DMS153 treated with DMSO at 0.1 percent for 48 hours (cell line): ENCODE measurements around the gene ADARB2.

ENCODE experiments used
- DNase-seq: peaks from one replicate; lab custom pipeline; 2025; ENCODE audit not compliant: unreplicated experiment; lab: John Stamatoyannopoulos, UW

The ADARB2 gene

DNA sequence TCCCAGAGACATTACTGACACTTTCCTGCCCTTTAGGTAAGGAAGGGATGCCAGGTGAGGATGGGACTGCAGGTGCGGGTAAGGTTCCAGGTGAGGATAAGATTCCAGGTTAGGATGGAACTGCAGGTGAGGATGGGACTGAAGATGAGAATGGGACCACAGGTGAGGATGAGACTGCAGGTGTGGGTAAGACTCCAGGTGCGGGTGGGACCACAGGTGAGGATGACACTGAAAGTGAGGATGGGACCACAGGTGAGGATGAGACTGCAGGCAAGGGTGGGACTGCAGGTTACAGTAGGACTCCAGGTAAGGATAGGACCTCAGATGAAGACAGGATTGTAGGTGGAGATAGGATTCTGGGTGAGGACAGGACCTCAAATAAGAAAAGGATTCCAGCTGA lies 358.9 kb downstream of the ADARB2 start:
- DNase-seq, result no peak

DNA sequence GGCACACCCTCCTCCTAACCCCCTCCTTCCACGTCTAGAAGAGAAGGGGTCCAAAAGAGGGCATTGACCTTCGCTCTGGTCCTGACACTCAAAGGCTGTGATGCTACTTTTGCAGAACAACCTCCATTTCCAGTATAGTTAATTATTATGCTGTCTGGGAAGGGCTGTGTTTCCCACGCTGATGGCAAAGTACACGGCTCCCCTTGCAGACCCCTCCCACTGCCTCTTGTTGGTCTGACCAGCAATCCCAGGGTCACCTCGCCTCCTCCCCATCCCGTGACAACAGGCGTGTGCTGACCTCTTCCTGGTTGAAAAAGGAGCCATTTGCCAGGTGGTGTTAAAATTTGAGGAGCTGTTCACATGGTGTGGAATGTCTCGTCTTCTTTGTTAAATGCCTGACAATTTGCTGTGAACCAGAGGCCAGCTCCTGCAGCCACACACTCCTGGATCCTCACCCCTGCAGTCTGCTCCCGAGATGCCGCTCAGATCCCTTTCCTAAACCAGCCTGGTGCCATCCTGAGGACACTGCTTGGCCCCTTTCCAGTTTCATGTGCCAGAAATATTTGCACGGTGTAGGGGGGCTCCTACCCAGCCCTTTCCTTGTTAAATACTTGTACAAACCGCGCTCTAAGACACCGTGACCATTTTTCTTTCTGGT lies 359.5 kb downstream of the ADARB2 start:
- no peak for DNase-seq

DNA sequence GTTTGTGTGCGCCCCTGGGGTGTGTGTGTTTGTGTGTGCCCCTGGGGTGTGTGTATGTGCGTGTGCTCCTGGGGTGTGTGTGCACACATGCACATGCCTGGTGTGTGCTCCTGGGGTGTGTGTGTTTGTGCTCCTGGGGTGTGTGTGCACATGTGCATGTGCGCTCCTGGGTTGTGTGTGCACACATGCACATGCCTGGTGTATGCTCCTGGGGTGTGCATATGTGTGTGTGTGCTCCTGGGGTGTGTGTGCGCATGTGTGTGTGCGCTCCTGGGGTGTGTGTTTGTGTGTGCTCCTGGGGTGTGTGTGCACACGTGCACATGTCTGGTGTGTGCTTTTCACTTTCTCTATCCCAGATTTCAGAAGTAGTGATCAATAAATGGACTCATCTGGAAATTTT lies 360.1 kb downstream of the ADARB2 start:
- DNase-seq, result no peak

DNA sequence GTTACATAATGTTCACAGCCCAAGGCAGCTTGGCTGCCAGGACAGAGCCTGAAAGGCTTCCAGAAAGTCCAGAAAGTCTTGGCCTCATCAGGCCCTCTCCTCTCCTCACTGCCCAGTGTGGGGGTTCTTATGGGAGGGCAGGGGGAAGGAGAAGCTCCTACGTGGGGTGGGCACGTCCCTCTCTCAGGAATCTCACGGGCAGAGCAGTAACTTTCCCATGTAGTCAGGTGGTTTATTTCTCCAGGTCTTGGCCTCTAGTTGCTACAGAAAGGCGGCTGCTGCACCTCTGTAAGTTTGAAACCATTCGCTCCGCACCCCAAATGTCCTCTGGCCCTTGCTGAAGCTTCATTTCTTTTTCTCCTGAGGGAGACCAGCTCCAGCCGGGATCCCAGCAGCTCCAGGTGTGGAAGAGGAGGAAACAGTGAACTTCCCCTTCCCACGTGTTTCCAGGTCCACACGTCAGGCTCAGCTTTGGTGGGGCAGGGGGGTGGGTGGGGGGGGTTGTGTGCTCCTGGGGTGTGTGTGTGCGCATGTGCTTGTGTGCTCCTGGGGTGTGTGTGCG lies 360.9 kb downstream of the ADARB2 start:
- no peak for DNase-seq

DNA sequence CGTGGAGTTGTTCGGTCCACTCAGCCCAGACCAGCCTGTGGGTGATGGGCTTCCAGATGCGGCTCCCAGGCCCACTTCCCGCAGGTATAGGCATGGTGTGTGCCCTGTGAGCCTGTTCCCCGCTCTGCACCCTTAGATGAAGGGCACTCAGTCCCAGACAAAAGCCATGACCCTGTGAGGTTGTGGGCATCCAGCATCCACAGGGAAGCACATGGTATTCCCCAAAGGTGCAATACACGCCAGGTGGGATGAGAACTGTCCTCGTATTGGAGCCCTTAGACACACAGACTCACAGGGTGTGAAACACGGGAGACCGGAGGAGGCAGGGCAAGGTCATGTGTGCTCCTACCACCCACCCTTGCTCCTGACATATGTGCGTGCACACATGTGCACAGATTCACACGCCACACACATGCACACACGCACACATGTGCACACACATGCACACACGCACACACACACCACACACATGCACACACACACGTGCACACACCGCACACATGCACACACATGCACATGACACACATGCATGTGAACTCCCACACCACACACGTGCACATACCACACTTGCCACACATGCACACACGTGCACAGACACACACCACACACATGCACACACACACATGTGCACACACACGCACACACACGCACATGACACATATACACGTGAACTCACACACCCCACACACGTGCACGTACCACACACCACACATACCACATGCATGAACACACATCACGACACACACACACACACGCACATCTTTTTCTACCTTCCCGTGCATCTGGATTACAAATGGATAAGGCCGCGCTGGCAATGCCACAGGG lies 361.8 kb downstream of the ADARB2 start:
- DNase-seq, result no peak

DNA sequence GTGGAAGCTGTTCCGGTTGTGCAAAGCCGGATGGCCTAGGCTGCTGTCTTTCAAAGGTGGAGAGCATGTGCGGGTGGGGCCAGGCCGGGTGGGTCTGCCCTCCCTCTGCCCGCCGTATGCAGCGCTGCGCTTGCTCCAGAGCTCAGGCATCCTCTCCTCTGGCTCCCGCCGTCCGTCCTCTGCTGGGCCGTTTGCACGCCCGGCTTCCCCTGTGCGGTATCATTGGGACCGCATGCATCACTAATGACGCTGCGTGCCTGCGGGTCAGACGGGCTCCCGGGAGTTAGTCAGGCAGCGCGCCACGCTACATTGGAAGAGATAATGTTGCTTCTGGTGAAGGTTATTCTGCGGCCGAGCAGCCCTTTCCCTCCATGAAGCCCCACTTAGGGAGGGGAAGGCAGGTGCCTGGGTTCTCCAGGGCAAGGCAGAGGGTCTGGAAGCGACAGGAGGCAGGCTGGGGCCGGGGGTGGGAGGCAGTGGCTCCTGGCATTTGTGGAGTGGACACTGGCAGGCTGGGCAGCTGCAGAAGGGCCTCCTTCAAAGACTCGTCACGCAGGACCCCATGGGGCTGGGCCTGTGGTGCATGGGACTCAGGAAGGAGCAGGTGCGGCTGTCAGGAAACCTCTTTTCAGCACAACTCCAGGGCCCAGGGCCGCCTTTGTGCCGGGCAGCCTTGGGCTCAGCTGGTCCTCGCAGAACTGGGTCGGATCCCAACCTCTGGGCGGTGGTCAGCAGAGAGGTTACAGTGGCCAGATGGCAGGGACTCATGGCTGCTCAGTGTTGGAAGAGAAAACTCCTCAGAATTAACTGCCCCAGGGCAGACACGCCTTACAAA lies 362.6 kb downstream of the ADARB2 start:
- no peak for DNase-seq

DNA sequence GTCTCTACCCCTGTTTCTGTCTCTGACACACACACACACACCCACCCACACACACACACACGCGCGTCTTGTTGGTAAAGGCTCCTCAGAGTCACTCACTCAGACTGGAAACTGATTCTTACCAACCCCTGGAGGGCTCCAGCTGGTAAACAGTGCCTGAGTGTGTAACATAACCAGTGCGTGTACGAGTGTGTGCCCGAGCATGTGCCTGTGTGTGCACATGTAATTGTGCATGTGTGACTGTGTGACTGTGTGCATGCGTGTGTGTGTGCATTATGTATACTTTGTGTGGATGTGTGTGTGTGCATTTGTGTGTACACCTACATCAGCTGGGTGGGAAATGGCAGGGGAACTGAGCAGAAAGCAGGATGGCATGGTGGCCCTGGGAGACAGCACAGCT lies 364.0 kb downstream of the ADARB2 start:
- DNase-seq, result no peak

DNA sequence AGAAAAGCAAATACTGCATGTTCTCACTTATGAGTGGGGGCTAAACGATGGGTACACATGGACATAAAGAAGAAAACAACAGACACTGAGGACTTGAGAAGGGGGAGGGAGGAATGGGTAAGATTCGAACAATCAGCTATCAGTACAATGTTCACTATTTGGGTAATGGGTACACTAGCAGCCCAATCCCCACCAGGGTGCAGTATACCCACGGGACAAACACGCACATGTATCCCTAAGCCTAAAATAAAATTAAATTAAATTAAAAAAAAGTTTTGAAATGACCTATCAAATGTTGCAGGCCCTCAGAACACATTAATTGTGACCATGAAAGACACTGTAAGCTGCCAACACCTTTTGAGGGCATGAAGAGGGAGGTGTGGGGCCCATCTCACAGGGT lies 365.1 kb downstream of the ADARB2 start:
- DNase-seq, result no peak

DNA sequence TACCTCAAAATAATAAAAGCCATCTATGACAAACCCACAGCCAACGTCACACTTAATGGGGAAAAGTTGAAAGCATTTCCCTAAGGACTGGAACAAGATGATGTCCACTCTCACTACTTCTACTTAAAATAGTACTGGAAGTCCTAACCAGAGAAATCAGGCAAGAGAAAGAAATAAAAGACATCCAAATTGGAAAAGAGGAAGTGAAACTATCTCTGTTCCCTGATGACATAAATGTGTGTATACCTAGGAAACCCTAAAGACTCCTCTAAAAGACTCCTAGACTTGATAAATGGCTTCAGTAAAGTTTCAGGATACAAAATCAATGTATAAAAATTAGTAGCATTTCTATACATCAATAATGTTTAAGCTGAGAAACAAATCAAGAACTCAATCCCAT lies 367.0 kb downstream of the ADARB2 start:
- DNase-seq, result no peak

DNA sequence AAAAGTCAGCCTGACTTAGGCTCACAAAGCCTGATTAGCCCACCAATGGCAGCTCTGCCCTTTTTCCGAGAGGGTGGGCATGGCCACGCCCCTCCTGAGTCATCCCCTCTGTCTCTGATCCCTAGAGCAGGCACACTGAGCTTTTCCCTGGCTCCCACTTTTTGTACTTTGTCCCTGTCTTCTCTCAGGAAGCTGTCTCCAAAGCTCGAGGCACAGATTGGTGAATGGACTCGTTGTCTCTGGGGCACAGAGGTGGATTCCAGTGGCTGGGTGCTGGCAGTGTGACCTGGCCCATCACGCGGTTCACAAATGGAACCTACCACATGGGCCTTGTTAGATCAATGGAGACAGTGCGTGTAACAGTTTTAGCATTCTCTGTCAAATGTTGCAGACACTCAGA lies 367.7 kb downstream of the ADARB2 start:
- DNase-seq, result no peak

DNA sequence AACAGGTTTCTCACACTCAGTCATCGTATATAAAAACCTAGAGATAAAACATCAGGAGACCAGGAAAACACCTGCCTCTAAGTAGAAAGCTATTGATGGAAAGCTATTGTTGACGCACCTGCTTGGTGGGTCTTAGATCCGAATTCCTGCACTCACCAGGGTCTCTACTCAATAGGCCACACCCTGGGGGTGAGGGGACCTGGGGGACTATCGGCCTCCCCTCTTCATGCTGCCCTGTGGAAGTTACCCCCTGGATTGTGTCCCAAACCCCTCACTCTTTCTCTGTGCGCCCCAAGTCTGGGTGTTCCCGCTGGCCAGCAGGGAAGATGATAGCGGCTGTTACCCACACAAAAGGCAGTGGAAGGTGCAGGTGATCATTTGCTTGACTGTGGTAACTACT lies 368.1 kb downstream of the ADARB2 start:
- DNase-seq, result no peak

DNA sequence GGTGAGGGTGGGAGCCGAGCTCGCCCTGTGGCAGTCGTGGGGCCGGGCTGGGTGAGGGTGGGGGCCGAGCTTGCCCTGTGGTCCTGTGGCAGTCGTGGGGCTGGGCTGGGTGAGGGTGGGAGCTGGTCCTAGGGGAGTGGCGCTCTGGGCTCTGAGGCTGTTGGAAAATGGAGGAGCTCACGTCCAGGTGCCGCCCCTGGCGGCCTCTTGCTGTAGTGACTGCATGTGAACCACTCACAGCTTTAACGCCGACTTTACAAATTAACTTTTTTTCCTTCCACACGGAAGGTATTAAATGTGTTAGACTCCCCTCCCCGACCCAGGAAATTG lies 368.5 kb downstream of the ADARB2 start:
- DNase-seq, result no peak

DNA sequence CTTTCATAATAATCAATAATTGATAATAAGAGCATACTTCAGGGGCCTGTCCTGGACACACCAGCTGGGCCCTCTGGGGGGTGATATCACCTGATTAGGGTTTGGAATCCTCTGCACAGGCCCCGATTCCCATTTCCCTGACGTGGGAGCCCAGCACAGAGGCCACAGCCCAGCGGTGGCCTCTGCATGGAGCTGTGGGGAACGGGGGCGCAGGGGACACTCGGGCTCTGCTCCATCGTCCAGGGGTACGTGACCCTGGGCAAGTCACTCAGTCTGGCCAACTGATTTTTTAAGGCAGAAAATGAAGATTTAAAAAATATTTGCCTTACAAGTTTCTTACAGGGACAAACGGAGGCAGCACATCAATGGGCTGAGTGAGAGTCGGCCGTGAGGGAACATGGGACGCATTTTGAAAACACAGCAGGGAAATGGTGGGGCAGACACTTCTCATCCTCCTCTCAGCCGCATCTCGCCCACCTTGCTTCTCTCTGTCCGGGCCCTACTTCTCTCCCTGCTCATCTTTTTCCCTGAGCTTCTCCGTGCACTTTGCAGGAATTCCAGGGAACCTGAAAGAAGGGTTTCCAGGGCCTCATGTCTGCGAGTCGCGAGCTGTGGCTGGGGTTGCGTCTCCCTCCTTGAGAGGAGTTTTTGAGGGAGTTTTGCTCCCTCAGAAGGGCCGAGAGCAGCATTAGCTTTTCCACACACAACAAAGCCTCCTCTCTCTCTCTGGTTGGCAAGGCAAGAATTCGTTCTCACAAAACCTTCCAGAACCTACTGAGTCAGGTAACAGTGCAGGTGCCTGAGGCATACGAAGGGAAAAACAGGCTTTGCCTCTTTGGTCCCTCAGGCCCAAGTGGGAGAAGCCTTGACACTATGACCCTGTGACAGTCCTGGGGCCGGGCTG lies 369.1 kb downstream of the ADARB2 start:
- no peak for DNase-seq

DNA sequence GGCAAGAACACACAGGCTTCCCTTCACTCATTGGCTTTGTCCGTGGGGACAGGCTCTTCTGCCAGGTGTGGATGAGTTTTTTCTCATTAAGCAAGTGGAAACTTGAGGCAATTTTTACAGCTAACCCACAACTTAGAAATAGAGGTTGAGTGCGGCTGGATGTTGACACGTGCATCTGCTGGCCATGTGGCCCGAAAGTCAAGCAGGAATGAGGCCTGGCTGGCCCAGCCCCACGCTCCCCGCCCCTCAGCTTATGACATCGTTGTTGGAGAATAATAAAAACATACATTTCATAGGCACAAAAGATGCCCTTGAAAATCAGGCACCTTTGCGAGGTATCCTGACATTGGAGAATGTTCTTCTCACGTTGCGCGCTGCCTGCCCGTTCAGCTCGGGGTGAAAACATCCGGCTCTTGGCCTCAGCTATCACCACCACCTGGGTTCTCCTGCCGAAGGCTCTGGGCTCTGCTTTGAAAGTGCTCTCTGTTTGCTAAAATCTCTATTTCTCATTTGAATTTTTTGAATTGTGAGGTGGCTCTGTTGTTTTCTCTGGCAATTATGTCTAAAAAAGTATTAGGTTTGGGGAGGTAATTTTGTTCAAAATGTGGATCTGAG lies 370.4 kb downstream of the ADARB2 start:
- no peak for DNase-seq

DNA sequence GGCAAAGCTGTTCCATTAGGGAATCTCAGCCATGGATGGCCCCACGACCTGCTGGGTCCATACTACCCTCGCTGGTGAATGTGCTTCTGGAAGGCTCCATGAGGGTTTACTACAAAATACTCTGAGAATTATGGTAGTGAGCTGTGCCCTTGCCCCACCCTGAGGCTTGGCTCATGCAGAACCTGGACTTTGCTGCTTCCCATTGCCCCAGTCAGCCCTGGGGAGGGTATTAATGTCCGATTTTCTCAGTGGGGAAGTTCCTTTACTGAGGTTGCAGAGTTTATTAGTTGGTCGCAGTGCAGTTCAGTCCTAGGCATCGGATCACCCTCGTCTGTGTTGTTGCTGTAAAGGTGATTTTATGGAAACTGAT lies 371.0 kb downstream of the ADARB2 start:
- DNase-seq, result no peak

DNA sequence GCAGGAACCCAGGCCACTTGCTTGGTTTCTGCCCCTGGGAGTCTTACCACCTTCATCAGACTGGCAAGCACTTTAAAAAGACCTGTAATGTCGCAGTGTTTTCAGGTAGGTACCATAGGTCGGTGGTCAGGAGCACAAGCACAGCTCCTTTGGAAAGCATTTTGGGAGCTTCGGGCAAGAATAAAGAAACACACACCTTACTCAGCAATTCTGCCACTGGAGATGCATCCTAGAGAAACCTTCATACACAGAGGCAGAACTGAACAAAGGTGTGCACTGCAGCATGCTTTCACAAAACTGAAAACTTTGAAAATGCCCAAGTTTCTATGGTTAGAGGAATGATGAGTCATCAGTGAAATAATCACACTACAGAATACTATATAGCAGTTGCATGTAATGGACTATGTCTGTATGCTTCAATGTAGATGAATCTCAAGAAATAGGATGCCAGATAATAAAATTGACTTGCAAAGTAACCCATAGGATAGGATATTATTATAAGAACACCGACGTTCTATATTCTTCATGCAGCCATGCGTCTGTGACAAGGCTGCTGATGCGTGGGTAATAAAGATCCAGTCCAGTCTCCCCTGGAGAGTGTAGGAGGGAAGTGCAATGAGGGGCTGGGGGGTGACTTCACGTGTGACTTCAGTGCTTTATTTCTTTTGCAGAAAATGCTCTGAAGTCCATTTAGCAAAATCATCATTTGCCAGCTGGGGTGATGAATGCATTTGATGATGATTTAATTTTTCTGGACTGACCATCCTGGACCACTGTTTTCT lies 371.6 kb downstream of the ADARB2 start:
- DNase-seq, result no peak

DNA sequence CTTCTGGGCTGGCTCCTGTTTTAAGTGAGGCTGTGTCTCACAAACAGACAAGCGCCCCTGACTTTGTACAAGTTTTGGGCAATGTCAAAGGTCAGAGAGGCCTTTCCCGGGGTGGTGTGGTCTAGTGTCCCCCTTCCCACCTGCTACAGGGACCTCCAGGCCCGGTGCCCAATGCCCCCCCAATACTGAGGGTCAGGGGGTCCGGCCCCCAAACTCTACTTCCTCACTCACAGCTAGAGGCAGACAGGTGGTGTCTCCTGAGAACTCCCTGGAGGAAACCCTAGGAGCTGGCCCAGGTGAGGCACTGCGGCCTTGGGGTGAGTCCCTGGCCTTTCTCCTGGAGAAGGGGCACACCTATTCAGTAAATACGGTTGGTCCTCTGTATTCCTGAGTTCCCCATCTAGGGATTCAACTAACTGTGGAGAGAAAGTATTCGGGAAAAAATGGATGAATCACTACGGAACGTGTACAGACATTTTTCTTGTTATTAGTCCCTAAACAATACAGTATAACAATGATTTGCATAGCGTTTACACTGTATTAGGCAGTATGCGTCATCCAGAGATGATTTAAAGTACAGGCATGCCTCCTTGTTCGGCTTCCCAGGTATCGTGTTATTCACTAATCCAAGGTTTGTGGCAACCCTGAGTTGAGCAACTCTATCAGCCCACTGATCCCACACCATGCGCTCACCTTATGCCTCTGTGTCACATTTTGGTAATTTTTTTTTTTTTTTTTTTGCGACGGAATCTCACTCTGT lies 373.0 kb downstream of the ADARB2 start:
- no peak for DNase-seq

DNA sequence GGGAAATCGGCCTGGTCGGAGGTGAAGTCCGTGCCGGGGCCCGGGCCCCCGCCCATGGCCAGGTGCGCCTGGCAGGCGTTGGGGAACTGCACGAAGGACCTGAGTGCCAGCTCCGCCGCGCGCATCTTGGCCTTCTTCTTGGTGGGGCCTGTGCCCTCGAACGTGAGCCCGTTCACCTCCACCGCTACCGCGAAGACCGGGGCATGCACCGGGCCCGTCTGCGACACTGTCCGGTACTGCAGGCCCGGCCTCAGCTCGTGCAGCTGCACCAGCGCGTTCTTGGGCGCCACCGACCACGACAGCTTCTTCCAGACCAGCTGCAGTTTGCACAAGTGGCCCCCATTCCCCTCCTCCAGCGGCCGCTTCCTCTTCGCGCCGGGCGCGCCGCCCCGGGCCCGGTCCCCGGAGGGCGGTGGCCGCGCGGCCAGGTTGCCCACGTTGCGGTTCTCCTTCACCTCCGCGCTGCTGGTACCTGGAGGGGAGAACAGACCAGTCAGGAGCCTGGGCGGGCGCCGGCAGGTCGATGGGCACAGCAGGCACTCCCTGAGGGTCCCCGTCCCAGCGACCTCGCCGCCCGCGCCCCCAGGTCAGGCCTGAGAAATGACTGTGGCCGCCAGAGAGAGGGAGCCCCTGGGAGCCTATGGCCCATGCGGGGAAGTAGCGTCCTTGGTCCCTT lies 373.7 kb downstream of the ADARB2 start:
- DNase-seq, result no peak
